ENCODE measurements around the gene STK32B.

DNA sequence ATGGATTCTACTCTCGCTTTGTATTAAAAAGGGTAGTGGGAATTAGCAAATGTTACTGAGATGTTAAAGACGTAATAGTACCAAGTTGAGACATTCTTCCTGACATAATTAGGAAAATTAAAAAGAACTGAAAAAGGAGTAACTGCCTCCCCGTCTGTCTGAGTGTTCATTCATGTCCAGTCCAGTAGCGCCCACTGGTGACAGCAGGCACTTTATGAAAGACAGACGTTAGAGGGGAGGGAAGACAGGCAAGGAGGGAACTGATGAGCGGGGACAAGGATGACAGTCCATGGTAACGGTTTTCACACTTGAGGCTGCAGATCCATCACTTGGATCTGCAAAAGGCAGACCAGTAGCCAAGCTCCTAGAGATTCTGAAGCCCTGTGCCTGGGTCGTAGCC, 326.7 kb downstream of the STK32B start:
- TF ChIP-seq EP300 (IDR thresholded peaks at IDR 0.05): no peak
- TF ChIP-seq POLR2A (IDR thresholded peaks at IDR 0.05): no peak
- TF ChIP-seq, protein P1, sequence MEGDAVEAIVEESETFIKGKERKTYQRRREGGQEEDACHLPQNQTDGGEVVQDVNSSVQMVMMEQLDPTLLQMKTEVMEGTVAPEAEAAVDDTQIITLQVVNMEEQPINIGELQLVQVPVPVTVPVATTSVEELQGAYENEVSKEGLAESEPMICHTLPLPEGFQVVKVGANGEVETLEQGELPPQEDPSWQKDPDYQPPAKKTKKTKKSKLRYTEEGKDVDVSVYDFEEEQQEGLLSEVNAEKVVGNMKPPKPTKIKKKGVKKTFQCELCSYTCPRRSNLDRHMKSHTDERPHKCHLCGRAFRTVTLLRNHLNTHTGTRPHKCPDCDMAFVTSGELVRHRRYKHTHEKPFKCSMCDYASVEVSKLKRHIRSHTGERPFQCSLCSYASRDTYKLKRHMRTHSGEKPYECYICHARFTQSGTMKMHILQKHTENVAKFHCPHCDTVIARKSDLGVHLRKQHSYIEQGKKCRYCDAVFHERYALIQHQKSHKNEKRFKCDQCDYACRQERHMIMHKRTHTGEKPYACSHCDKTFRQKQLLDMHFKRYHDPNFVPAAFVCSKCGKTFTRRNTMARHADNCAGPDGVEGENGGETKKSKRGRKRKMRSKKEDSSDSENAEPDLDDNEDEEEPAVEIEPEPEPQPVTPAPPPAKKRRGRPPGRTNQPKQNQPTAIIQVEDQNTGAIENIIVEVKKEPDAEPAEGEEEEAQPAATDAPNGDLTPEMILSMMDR (IDR thresholded peaks at IDR 0.05): no peak

All from stomach (tissue), 4 donors.